K562 (cell line): ENCODE measurements around the gene RAB31. TPM values are rescaled to one million over a fixed set of nuclear protein-coding genes. Genes with fewer than 3 reads are reported as not detected.

ENCODE experiments used
- ARID1B ChIP-seq: fragments of 450-650 bp; IDR thresholded peaks from 2 replicates; pipeline ENCODE4 v1.6.1; 2016; ENCODE audit warnings: antibody characterized with exemption, mild to moderate bottlenecking, inconsistent platforms
- CEBPB ChIP-seq: fragments of 450-650 bp; IDR thresholded peaks from 2 replicates; pipeline ENCODE4 v1.6.1; 2016; ENCODE audit warnings: missing genetic modification characterization, missing compliant biosample characterization
- CHAMP1 ChIP-seq: fragments of 450-650 bp; IDR thresholded peaks from 2 replicates; pipeline ENCODE4 v1.6.1; 2016; ENCODE audit warnings: mild to moderate bottlenecking
- EP300 ChIP-seq: IDR thresholded peaks from 2 replicates; pipeline ENCODE4 v1.6.1; 2012; ENCODE audit warnings: low read length, improper control_type of control experiment
- EP400 ChIP-seq: fragments of 450-650 bp; IDR thresholded peaks from 2 replicates; pipeline ENCODE4 v1.6.1; 2017; ENCODE audit warnings: antibody characterized with exemption, mild to moderate bottlenecking, moderate library complexity
- GTF2E2 ChIP-seq: fragments of 200-800 bp; sonication (Bioruptor generic); IDR thresholded peaks from 2 replicates; pipeline ENCODE4 v1.6.1; 2016; ENCODE audit warnings: missing genetic modification characterization, missing compliant biosample characterization
- HES1 ChIP-seq: fragments of 450-650 bp; IDR thresholded peaks from 2 replicates; pipeline ENCODE4 v1.6.1; 2016; ENCODE audit warnings: low read depth, mild to moderate bottlenecking, moderate library complexity
- JUND ChIP-seq, 2 experiments: IDR thresholded peaks; 2 replicates in 1 of 2; 3 replicates in 1 of 2; pipeline ENCODE4 v1.6.1; 2011; ENCODE audit warnings: borderline replicate concordance in 2 of 2, low read depth in 2 of 2, low read length in 2 of 2, improper control_type of control experiment in 1 of 2, missing biosample characterization in 1 of 2, missing genetic modification characterization in 1 of 2, missing genetic modification reagents in 1 of 2
- MBD1 ChIP-seq: fragments of 250-450 bp; sonication (Bioruptor Pico); IDR thresholded peaks from 2 replicates; pipeline ENCODE4 v1.8.0; 2022; ENCODE audit warnings: inconsistent platforms
- PBX2 ChIP-seq, 2 experiments: IDR thresholded peaks in 1 of 2; conservative IDR thresholded peaks in 1 of 2; 2 replicates each; pipeline ENCODE4 v1.6.1; 2016; ENCODE audit warnings: low read depth in 2 of 2, mild to moderate bottlenecking in 1 of 2, missing compliant biosample characterization in 1 of 2, missing genetic modification characterization in 1 of 2, moderate library complexity in 1 of 2
- RHOXF2B ChIP-seq: fragments of 250-450 bp; sonication (Bioruptor Pico); conservative IDR thresholded peaks from 2 replicates; pipeline ENCODE4 v1.5.1; 2021
- SMARCE1 ChIP-seq: fragments of 450-650 bp; IDR thresholded peaks from 2 replicates; pipeline ENCODE4 v1.7.1; 2016; ENCODE audit warnings: mild to moderate bottlenecking
- TBL1XR1 ChIP-seq, 2 experiments: IDR thresholded peaks; 2 replicates each; pipeline ENCODE4 v1.6.1; 2012; ENCODE audit warnings: improper control_type of control experiment in 2 of 2, low read length in 2 of 2, mild to moderate bottlenecking in 1 of 2
- ZNF280B ChIP-seq: fragments of 250-450 bp; sonication (Bioruptor Pico); IDR thresholded peaks from 2 replicates; pipeline ENCODE4 v1.5.1; 2021; ENCODE audit warnings: mild to moderate bottlenecking
- ZNF316 ChIP-seq: fragments of 450-650 bp; IDR thresholded peaks from 2 replicates; pipeline ENCODE4 v1.6.1; 2016
- ZNF445 ChIP-seq: fragments of 250-450 bp; sonication (Bioruptor Pico); IDR thresholded peaks from 2 replicates; pipeline ENCODE4 v1.4.0; 2020; ENCODE audit warnings: low read depth, mild to moderate bottlenecking, moderate library complexity
- ZNF785 ChIP-seq: fragments of 250-450 bp; sonication (Bioruptor Pico); IDR thresholded peaks from 2 replicates; pipeline ENCODE4 v1.4.0; 2020; ENCODE audit warnings: mild to moderate bottlenecking
- polyA plus RNA-seq, 8 experiments: library from polyadenylated mRNA; depleted of rRNA in 4 of 8; stranded (reverse) in 5 of 8; unstranded in 3 of 8; fragments of >200 nt; fragmentation: Nextera tagmentation in 2 of 8; fragmentation: Illumina TruSeq in 1 of 8; extraction: Ambion mirVana in 2 of 8; extraction: Trizol in 1 of 8; gene quantifications; 2 replicates each; pipeline versions ENCODE4 v1.2.1 to v1.2.3, GENCODE V29; 2011 to 2014; ENCODE audit warnings: inconsistent platforms in 1 of 8, missing spikeins in 1 of 8
- total RNA-seq, 7 experiments: library from RNA; depleted of rRNA in 6 of 7; stranded (reverse); fragments of >200 nt in 6 of 7; fragmentation: Illumina TruSeq in 2 of 7; extraction: Trizol in 2 of 7; gene quantifications; 2 replicates each; pipeline versions ENCODE4 v1.2.1 to v1.2.3, GENCODE V29; 2011 to 2021; ENCODE audit warnings: low replicate concordance in 1 of 7

RAB31 gene
- total and polyA plus RNA-seq, 9 of the 15 experiments (the other 6 are each of a cell fraction or from before 2014, with no cell fraction given): 20.7 to 70.4 (median 41.3) TPM

GRCh38 chr18:9705183-9705829 is 2.8 kb upstream of the RAB31 start (continued):
- TF ChIP-seq RHOXF2B (CRISPR knock-in tag): no peak
- no peak for TF ChIP-seq PBX2 (CRISPR knock-in tag; IDR thresholded peaks at IDR 0.05; ENCODE audit: low read depth)
- 0 out of 2 replicates have a peak, but pooled peaks have one; percentile 34 for TF ChIP-seq PBX2 (tag; conservative IDR thresholded peaks at IDR 0.05; ENCODE audit: low read depth)
- peak; percentile 24; the same call in 1 of the 2 replicates for TF ChIP-seq EP300
- TF ChIP-seq CHAMP1: 0 out of 2 replicates have a peak, but pooled peaks have one; percentile 33
- TF ChIP-seq ZNF316: no peak
- 0 out of 2 replicates have a peak, but pooled peaks have one; percentile 11 for TF ChIP-seq GTF2E2 (tag)
- TF ChIP-seq TBL1XR1 (IDR thresholded peaks at IDR 0.05; ENCODE audit: low read length in 2 of 2): peak in 1 of 2 experiments; percentile 24; a peak in 1 of 4 replicates
- peak; percentile 31; the same call in 1 of the 2 replicates for TF ChIP-seq EP400
- TF ChIP-seq SMARCE1: peak; percentile 82
- TF ChIP-seq ARID1B: peak; percentile 72
- TF ChIP-seq ZNF280B (CRISPR knock-in tag): no peak
- peak; percentile 82 for TF ChIP-seq JUND (IDR thresholded peaks at IDR 0.05; ENCODE audit: borderline replicate concordance, low read depth, low read length)
- peak; percentile 56; the same call in 1 of the 3 replicates for TF ChIP-seq JUND (tag; IDR thresholded peaks at IDR 0.05; ENCODE audit: borderline replicate concordance, low read depth, low read length)
- peak; percentile 34; the same call in 1 of the 2 replicates for TF ChIP-seq HES1
- peak; percentile 68 for TF ChIP-seq CEBPB (tag)
- TF ChIP-seq ZNF445 (CRISPR knock-in tag): no peak
- no peak for TF ChIP-seq ZNF785 (CRISPR knock-in tag)
- no peak for TF ChIP-seq MBD1 (CRISPR knock-in tag)
